Activated gamma-delta T cell treated with Interleukin-2 at 50 U/mL for 16 hours (primary cell): ENCODE measurements around the gene HINFP.
"Not testable (repeated sequence)": the region's sequence is repeated elsewhere in the genome, so short reads cannot be mapped to it uniquely, and the experiment has no call there.

ENCODE experiments used
- DNase-seq: peaks from one replicate; pipeline ENCODE4 v3.0.0-alpha.2; 2020

Gene HINFP

GRCh38 chr11:119120639-119121007 lies 757 bp upstream of the HINFP start:
- DNase-seq, result no peak

- DNase-seq, result no peak
These were observed 388 bp downstream of the HINFP start for GRCh38 chr11:119121811-119122124.

GRCh38 chr11:119125821-119126220 lies 4.4 kb downstream of the HINFP start:
- DNase-seq, result no peak

- no peak for DNase-seq
These were observed 5.4 kb downstream of the HINFP start for GRCh38 chr11:119126675-119127268.

DNA sequence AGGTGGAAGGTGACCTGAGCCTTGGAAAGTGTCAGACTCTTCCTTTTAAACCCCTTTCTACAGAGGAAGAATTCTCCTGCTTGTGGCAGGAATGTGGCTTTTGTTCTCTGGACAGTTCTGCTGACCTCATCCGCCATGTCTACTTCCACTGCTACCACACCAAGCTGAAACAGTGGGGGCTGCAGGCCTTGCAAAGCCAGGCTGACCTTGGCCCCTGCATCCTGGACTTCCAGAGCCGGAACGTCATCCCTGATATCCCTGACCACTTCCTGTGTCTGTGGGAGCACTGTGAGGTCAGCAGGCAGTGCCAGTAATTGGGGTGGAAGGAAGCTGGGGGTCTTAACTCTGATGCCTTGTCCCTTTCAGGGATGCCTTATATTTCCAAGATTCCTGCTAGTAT lies 9.3 kb downstream of the HINFP start:
- no peak for DNase-seq

- no peak for DNase-seq
These were observed 13.1 kb downstream of the HINFP start for GRCh38 chr11:119134389-119134978.

- not testable (repeated sequence) for DNase-seq
These were observed 17.9 kb downstream of the HINFP start for GRCh38 chr11:119139276-119139675.

- DNase-seq, result no peak
These were observed 23.6 kb downstream of the HINFP start for GRCh38 chr11:119144825-119145486.

GRCh38 chr11:119145551-119145950 lies 24.2 kb downstream of the HINFP start:
- no peak for DNase-seq

- no peak for DNase-seq
These were observed 26.4 kb downstream of the HINFP start for GRCh38 chr11:119147604-119148333.

DNA sequence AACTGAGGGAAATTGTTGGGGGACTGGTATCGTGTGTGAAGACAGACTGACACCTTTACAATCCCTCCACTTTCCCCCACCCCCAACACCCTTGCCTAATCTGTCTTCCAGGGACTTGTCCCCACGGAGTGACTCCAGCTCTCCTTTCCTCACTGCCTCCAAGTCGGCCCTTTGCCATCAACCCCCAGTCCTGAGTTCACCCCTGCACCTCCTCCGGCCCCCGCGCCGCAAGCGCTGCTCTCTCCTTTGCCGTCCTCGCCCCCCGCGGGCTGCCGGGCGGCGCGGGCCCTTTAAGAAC lies 27.3 kb downstream of the HINFP start:
- DNase-seq, result no peak

DNA sequence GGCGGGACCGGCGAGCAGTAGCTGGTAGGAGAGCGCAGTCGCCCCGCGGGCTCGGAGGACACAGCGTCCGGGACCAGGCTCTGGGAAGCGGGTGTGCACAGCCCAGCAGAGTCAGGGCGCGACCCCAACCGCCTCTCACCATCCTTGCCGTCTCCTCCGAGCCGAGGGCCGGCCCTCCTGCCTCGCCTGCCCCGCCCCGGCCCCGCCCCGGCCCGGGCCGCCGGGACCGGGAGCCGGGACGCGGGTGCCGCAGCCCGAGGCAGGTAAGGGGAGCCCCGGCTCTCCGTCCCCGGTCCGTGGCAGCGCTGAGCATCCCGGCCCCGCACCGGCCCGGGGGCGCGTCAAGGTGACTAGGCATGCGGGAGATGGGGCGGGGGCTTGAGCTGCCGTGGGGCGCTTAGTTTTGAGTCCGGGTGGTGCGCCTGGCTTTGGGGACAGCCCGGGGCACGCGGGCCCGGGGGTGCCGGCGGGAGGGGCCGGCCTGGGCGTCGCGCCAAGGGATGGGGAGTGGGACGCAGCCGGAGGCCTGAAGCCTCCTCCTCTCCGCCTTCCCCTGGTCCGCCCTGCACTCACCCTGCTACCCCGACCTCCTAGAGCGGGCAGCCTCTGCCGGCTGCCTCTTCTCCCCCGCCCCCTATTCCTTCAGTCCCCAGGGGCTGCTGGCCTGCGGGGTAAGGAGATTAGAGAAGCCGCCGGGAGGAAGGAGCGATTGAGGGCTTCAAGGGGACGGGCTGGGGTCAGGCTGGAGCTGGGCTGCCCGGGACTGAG lies 27.8 kb downstream of the HINFP start, which contains the start of gene ABCG4:
ABCG4 (plus strand) TSS at position 35 of the 768 bp plus-strand sequence. CDS start 914 bp downstream, outside the sequence.
- DNase-seq, result no peak

GRCh38 chr11:119149786-119150275 lies 28.5 kb downstream of the HINFP start:
- no peak for DNase-seq

DNA sequence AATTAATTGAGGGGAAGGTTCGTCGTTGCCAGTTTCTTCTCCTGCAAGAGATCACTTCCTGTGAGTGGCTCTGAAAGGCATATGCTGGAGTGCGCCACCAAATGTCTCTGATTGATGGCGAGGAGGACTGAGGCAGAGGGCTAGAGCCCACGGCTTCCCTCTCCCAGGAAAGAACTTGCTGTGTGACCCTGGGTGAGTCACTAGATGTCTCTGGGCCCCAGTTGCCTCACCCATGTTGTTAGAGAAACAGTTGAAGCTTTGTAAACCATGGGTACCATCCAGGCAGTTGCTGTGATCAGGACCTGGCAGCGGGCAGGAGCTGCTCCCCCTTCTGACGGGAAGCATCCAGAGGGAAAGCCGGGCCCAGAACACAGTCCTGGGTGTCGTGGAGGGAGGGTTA lies 30.7 kb downstream of the HINFP start:
- DNase-seq, result no peak

GRCh38 chr11:119152604-119153003 lies 31.2 kb downstream of the HINFP start:
- DNase-seq, result no peak

- DNase-seq, result no peak
These were observed 31.9 kb downstream of the HINFP start for GRCh38 chr11:119153049-119153818.

GRCh38 chr11:119154178-119154577 lies 32.8 kb downstream of the HINFP start:
- no peak for DNase-seq

DNA sequence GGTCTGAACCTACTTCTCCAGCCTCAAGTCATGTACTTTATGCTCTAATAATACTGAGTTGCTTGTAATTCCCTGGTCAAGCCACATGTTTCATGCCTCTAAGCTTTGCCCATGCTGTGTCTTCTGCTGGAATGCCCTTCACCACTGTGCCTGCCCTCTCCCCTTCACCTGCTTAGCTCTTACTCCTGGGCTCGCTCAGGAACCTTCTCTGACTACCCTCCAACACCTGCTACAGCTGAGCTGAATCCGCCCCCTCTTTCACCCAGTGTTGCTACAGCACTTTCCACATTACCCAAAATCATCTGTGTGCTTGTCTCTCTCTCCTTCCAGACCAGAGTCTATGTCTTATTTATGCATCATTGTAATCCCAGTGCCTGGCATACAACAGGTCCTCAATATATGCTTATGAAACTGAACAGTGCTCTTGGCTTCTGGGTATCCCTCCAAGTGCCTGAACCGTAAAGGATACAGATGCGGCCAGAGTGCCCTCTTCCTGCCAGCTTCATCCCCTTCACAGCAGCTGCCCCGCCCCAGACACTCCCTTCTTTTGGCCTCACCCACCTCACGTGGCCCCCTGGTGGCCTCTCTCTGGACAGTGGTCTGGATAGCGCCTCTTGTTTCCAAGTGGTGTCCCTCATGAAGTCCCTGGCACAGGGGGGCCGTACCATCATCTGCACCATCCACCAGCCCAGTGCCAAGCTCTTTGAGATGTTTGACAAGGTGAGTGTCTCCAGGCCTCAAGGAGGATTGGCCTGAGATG lies 34.5 kb downstream of the HINFP start:
- no peak for DNase-seq

GRCh38 chr11:119156496-119156895 lies 35.1 kb downstream of the HINFP start:
- DNase-seq, result no peak

GRCh38 chr11:119157063-119157462 lies 35.7 kb downstream of the HINFP start:
- DNase-seq, result no peak

GRCh38 chr11:119158467-119158866 lies 37.1 kb downstream of the HINFP start:
- no peak for DNase-seq

GRCh38 chr11:119160151-119160550 lies 38.8 kb downstream of the HINFP start:
- no peak for DNase-seq
